Measurements from ENCODE around the gene NDE1.

- TF ChIP-seq GATA3 (IDR thresholded peaks at IDR 0.05; ENCODE audit: low read depth, low read length), result no peak
- TF ChIP-seq GATA2 (IDR thresholded peaks at IDR 0.05; ENCODE audit: low read depth, low read length), result no peak
Measured at GRCh38 chr16:15714393-15715172, 64.5 kb downstream of the NDE1 start.
